Measurements from ENCODE around the gene TNS3. TPM values are rescaled to one million over a fixed set of nuclear protein-coding genes. Genes with fewer than 3 reads are reported as not detected.
A peak's percentile ranks its signal among the peaks of the same experiment; 100 is the strongest.

TNS3 gene
- total RNA-seq, 8 experiments from 2014 or later: 2.6 to 49.9 (median 8.7) TPM

DNA sequence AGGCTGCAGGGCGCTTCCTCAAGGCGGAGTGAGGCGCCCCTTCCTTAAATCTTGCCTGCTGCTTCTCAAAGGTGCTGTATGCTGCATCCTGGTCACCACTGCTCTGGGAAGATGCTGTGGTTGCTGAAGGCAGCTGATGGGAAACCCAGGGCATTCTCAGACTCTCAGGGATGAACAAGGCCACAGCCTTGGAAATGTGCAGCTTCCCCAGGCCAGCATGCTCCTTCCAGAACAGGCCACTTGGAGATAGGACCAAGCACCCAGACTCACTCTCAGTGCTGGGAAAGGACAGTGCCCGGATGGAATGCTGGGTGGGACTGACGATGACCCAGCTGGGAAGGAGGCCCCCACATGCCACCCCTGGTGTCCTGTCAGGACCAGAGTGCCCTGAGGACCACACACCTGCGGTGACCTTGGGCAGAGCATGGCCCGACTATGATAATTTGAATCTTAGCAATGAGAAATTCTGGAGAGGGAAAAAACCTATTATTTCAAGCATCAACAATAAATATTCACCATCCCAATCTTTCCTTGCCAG, 235.5 kb downstream of the TNS3 start:
- Histone ChIP-seq H3K27ac (no peak overlapping the region), H3K4me3 (no peak overlapping the region), H3K4me1 (replicated peaks in 1 of 2) (no peaks in the 10 kb centered on the region)
- in situ Hi-C loops (cut with MboI; ENCODE audit: low pct_unique_long_range_greater_than_20kb in 2 of 9, low sequenced_read_pairs in 9 of 9, unreplicated experiment in 9 of 9): no loop called here
- WGBS, 10 experiments: 62 to 100% (median 100%) methylated on average over 2 of the region's 7 CpGs; no CpG with 5 or more reads in 7 of the 10 experiments
- no peak for ATAC-seq (replicated peaks in 6 of 8)

DNA sequence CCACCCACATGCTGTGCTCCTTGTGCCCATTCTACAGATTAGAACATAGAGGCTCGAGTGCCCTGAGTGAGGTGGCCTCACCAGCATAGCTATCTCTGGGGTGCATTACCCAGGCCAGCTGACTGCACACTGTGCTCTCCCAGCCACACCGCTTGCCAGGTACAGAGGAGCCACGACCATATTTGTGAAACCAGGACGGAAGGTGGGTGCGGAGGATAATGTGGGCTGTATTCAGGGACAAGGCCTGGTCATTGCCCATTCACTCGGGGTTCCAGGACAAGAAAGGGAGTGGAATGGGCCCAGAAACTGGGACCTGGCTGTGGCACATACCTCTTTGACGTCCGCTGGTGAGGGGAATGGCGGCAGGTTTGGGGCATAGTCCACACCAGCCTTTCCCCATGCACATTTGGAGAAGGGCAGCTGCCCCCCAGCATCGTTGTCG, 236.0 kb downstream of the TNS3 start:
- H3K27ac ChIP-seq: no peak overlapping the region
- no peak overlapping the region for H3K4me3 ChIP-seq
- 20 to 100% (median 100%) methylated on average over 1 to 5 of the region's 11 CpGs; no CpG with 5 or more reads in 4 of the 10 experiments for WGBS, 10 experiments
- no peaks in the 10 kb centered on the region for H3K4me1 ChIP-seq (replicated peaks in 1 of 2)
- in situ Hi-C loops (cut with MboI; ENCODE audit: low pct_unique_long_range_greater_than_20kb in 2 of 9, low sequenced_read_pairs in 9 of 9, unreplicated experiment in 9 of 9): no loop called here
- no peak for ATAC-seq (replicated peaks in 6 of 8)

DNA sequence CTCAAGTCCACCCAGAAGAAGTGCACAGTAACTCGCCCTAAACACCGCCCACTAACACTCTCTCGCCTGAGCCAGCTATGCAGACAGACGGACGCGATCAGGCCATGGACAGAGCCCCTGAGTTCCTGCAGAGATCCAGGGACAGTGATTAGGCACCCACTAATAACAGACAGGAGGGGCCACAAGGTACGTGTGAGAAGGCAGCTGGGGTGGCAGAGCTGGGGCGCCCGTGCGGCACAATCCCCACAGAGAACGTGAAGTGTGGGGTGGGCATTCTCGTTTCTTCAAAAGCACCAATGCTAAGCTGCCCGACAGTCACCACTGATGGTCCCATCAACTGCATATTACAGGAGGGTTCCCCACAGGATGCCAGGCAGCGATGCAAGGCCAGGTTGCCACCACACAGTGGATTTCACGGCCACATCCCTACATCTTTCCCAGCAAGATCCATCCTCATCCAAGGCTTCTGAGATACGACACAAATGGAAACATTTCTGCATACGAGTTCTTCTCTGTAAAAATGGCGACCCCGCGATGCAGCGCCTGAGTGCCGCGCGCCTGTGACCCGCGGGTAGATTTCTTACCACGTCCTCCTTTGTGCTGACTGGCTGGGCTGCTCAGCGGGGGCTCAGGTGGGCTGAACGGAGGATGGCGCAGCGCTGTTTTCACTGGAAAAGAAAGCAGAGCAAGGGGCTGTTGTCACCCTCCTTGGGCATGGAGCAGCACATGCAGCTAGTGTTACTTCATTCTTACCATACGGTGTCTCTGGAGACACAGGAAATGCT, 237.5 kb downstream of the TNS3 start:
- Histone ChIP-seq H3K27ac (no peak overlapping the region), H3K4me1 (replicated peaks in 1 of 2) (no peaks in the 10 kb centered on the region), H3K4me3 (no peak overlapping the region)
- WGBS, 10 experiments: 80 to 100% (median 90%) methylated on average over 2 to 22 of the region's 32 CpGs; no CpG with 5 or more reads in 3 of the 10 experiments
- ATAC-seq (replicated peaks in 6 of 8): no peak
- in situ Hi-C loops (cut with MboI; ENCODE audit: low pct_unique_long_range_greater_than_20kb in 2 of 9, low sequenced_read_pairs in 9 of 9, unreplicated experiment in 9 of 9): no loop called here

DNA sequence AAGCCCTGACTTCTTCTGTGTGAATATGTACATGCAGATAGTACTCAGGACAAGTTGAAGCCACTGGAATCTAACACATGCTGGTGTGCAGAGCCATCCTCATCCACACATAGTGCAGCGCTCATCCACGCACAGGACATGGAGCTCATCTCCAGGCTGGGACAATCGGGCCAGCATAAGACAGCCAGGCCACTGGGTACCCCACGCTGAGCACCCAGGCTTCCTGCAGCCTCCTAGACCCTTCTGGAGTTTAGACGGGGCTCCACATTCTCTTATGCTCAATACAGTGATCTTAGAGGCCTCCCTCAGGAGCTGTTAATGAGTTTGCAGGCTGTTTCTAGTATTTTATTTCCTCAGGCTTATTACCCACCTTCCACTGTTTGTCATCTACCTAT, 238.9 kb downstream of the TNS3 start:
- H3K4me3 ChIP-seq: no peak overlapping the region
- H3K4me1 ChIP-seq (replicated peaks in 1 of 2): no peaks in the 10 kb centered on the region
- WGBS, 10 experiments: 64 to 100% (median 88%) methylated on average over 1 to 3 of the region's 5 CpGs; no CpG with 5 or more reads in 3 of the 10 experiments
- peak in 3 of 8 experiments; percentile 24 to 38 (median 31) for ATAC-seq (replicated peaks in 6 of 8)
- H3K27ac ChIP-seq: no peak overlapping the region
- in situ Hi-C loops (cut with MboI; ENCODE audit: low pct_unique_long_range_greater_than_20kb in 2 of 9, low sequenced_read_pairs in 9 of 9, unreplicated experiment in 9 of 9): no loop called here

DNA sequence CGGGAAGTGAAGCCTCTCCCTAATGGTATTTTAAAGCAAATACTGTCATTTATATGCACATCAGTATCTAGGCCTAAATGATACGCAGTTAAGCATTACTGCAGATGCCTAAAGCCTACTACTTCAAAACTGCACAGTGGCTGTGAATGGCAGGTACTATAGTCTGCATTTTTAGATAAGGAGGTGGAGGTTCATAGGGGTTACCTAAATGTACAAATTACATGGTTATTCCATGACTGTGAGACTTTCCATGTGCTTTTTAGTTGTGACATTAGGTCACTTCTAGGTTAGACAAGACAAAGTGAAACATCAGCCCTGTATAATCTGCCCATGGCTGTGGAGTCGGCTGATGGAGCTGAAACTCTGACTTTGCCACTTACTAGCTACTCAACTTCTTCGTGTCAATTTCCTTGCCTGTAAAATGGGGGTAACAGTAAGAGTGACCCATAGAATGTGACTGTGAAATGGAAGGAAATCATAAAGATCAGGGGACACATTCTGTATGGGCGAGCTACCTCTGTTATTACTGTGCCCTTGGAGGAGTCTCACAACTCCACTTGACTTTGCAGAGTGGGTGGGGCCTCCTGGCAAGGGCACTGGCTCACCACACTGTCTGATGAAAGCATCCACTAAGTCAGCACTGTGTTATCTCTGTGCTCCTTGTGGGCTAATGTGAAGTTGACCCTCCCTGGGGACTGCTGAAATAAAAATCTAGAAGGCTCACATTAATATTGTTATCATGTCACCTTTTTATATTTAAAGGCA, 239.4 kb downstream of the TNS3 start:
- in situ Hi-C loops (cut with MboI; ENCODE audit: low pct_unique_long_range_greater_than_20kb in 2 of 9, low sequenced_read_pairs in 9 of 9, unreplicated experiment in 9 of 9): no loop called here
- 73 to 100% (median 98%) methylated on average over 1 to 5 of the region's 5 CpGs for WGBS, 10 experiments
- ATAC-seq (replicated peaks in 6 of 8): peak in 2 of 8 experiments; percentile 37 to 44
- no peak overlapping the region for H3K27ac ChIP-seq
- no peak overlapping the region for H3K4me3 ChIP-seq
- H3K4me1 ChIP-seq (replicated peaks in 1 of 2): no peaks in the 10 kb centered on the region

DNA sequence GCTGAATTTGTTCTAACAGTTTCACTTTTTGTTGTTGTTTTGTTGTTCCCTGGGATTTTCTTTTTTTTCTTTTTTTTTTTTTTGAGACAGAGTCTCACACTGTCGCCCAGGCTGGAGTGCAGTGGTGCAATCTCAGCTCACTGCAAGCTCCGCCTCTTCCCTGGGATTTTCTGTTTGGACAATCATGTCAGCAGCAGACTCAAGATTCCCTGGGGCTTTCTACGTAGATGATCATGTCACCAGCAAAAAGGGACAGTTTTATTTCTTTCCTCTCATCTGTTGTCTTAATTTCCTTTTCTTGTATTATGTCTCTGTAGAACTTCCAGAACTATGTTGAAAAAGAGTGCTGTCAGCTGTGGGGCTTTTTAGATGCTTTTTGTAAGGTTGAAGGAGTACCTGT, 241.4 kb downstream of the TNS3 start:
- peak in 3 of 8 experiments; percentile 55 to 76 (median 73) for ATAC-seq (replicated peaks in 6 of 8)
- in situ Hi-C loops (cut with MboI; ENCODE audit: low pct_unique_long_range_greater_than_20kb in 2 of 9, low sequenced_read_pairs in 9 of 9, unreplicated experiment in 9 of 9): no loop called here
- 80 to 100% (median 93%) methylated on average over 2 to 3 of the region's 3 CpGs for WGBS, 10 experiments
- Histone ChIP-seq H3K4me1 (replicated peaks in 1 of 2) (no peaks in the 10 kb centered on the region), H3K27ac (no peak overlapping the region), H3K4me3 (no peak overlapping the region)

DNA sequence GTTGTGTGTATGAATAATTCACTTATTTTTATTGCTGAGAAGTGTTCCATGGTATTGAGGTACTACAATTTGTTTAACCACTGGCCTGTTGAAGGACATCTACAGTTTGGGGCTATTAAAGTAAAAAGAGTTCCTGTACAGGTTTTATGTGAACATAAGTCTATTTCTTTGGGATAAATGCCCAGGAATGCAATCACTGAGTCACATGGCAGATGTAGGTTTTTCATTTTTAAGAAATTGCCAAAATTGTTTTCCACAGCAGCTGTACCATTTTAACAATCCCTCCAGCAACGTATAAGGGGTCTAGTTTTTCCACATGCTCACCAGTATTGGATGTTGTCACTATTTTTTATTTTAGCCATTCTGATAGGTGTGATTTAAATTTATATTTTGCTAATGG, 243.9 kb downstream of the TNS3 start:
- 71 to 100% (median 83%) methylated on average over 1 of the region's 1 CpG; no CpG with 5 or more reads in 1 of the 10 experiments for WGBS, 10 experiments
- H3K4me1 ChIP-seq (replicated peaks in 1 of 2): peaks cover 4 to 10% of the 10 kb centered on the region in 2 donors
- no peak overlapping the region for H3K27ac ChIP-seq
- ATAC-seq (replicated peaks in 6 of 8): no peak
- H3K4me3 ChIP-seq: no peak overlapping the region
- in situ Hi-C loops (cut with MboI; ENCODE audit: low pct_unique_long_range_greater_than_20kb in 2 of 9, low sequenced_read_pairs in 9 of 9, unreplicated experiment in 9 of 9): no loop called here

DNA sequence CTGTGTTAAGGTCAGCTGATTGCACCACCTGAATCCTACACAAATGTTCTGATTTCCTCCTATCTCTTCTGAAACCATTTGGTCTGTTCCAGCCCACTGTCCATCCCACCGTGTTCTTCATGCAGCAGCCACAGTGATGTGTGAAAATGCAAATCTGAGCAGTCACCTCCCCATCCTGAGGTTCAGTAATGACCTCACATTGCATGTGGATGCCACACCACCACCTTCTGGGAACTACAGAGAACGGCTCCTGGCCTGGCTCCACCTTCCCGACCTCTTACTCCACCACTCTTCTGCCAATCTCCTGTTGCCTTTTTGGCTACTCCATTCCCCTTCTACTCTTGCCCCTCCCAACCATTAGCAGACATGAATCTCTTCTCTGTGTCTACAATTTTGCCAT, 244.4 kb downstream of the TNS3 start:
- Histone ChIP-seq H3K27ac (no peak overlapping the region), H3K4me3 (no peak overlapping the region), H3K4me1 (replicated peaks in 1 of 2) (peaks cover 9 to 15% of the 10 kb centered on the region in 2 donors)
- in situ Hi-C loops (cut with MboI; ENCODE audit: low pct_unique_long_range_greater_than_20kb in 2 of 9, low sequenced_read_pairs in 9 of 9, unreplicated experiment in 9 of 9): no loop called here
- 10 to 100% (median 50%) methylated on average over 1 to 3 of the region's 3 CpGs; no CpG with 5 or more reads in 3 of the 10 experiments for WGBS, 10 experiments
- peak in 3 of 8 experiments; percentile 79 to 92 (median 89) for ATAC-seq (replicated peaks in 6 of 8)

DNA sequence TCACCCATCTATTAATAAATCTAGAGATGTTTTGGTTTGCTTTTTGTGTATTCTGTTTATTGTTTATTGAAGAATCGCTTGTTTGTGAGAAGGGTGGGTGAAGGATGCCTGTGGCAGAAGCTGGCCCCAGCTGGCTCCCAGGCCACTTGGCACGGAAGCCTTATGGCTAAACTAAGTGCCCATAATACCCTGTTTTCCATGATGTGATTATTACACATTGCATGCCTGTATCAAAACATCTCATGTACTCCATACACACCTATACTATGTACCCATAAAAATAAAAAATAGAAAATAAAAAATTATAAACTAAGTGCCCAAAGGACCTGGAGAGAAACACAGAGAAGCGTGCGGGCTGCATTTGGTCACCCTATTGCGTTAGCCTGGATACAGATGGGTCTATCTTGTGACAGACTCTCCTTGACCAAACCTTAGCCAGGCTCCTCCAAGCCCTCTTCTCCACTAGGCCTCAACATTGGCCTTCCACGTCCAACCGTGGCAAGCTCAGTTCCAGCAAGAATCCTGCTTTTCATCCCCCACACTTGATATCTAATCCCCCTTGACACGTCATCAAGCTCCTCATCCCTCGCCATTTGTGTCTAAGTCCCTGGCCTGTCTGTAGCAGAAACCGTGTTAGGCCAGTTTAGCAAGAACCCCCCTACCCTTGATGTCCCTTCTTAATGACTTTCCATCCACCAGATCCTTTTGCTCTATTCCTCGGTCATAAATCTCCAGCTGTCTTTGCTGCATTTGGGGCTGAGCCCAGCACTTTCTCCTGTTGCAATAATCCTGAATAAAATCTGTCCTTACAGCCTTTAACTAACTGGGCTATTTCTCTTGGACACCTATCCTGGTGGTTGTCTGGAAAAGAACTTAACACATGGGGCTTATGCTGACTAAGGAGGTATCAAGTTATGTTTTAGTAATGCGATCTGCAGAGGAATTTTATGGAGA, 245.2 kb downstream of the TNS3 start:
- Histone ChIP-seq H3K4me3 (no peak overlapping the region), H3K4me1 (replicated peaks in 1 of 2) (peaks cover 11 to 22% of the 10 kb centered on the region in 2 donors), H3K27ac (no peak overlapping the region)
- in situ Hi-C loops (cut with MboI; ENCODE audit: low pct_unique_long_range_greater_than_20kb in 2 of 9, low sequenced_read_pairs in 9 of 9, unreplicated experiment in 9 of 9): no loop called here
- WGBS, 10 experiments: 89 to 100% (median 95%) methylated on average over 1 to 8 of the region's 12 CpGs; no CpG with 5 or more reads in 1 of the 10 experiments
- ATAC-seq (replicated peaks in 6 of 8): peak in 2 of 8 experiments; percentile 6 to 35

DNA sequence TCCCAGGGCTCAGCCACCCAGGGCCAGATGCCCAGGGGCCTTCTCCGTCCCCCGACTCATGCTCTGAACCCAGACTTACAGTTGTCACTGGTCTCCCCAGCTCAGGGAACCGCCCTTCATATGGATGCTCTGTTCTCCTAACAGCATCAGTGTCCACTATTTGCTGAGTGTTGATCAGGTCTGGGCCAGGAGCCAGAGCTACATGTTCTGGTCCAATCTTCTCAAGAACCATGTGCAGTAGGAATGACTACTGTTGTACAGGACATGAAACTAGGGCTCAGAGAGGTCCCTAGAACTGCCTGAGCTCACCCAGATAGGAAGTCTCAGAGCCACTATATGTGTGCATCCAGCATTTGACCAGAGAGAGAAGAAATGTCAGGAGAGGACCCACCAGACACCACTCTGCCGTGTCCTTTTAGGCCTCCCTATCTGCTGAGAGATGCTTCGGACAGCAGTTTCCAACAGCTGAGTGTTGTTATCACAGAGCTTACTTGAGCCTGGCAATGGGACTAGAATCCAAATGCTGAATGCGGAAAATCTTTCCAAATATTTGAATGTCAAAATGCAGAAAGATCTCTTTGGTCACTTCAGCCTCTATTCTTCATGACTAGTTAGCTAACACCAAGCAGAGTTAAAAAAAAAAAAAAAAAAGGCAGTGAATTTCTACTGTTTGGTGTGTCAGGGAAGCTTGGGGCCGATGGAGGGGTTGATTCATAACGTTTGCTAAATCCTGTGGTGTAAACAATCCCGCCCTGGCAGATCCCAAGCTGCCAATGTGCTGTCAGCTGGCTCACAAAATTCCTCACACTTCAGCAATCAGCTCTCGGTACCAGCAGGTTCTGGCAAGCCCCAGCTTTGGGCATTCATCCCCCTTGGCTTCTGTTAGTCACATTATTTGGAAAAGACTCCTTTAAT, 246.1 kb downstream of the TNS3 start:
- no peak overlapping the region for H3K27ac ChIP-seq
- in situ Hi-C loops (cut with MboI; ENCODE audit: low pct_unique_long_range_greater_than_20kb in 2 of 9, low sequenced_read_pairs in 9 of 9, unreplicated experiment in 9 of 9): no loop called here
- peak in 4 of 8 experiments; percentile 6 to 74 (median 35) for ATAC-seq (replicated peaks in 6 of 8)
- peaks cover 11 to 22% of the 10 kb centered on the region in 2 donors for H3K4me1 ChIP-seq (replicated peaks in 1 of 2)
- H3K4me3 ChIP-seq: no peak overlapping the region
- WGBS, 10 experiments: 4 to 100% (median 50%) methylated on average over 1 to 6 of the region's 10 CpGs; no CpG with 5 or more reads in 1 of the 10 experiments

DNA sequence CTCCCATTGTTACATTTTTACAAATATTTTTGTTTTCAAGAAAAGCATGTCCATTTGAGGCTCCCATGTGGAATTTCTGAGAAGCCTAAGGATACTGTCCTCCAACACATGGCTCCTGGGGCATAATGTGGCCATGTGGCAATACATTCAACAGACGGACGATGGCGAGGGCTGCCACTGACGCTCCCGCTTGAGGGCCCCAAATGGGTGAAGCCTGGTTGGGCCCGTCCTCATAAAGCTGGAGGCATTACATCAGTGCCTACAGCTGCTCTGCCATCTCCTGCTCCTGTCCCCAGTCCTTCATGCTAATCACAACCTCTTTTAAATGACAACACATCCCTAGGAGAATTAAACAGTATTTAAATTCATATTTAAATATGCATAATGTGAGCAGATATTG, 246.8 kb downstream of the TNS3 start:
- 83 to 100% (median 100%) methylated on average over 1 to 4 of the region's 6 CpGs; no CpG with 5 or more reads in 2 of the 10 experiments for WGBS, 10 experiments
- ATAC-seq (replicated peaks in 6 of 8): no peak
- Histone ChIP-seq H3K4me3 (no peak overlapping the region), H3K27ac (no peak overlapping the region), H3K4me1 (replicated peaks in 1 of 2) (peaks cover 11 to 22% of the 10 kb centered on the region in 2 donors)
- in situ Hi-C loops (cut with MboI; ENCODE audit: low pct_unique_long_range_greater_than_20kb in 2 of 9, low sequenced_read_pairs in 9 of 9, unreplicated experiment in 9 of 9): no loop called here
